ENCODE data around the gene SAMD8. TPM values are rescaled to one million over a fixed set of nuclear protein-coding genes. Genes with fewer than 3 reads are reported as not detected.

Gene SAMD8
- total and polyA plus RNA-seq, 2 donors (not counting 1 experiment from before 2014, with no cell fraction given) = 15.9 to 35.7 TPM

- no peak overlapping the region for H3K27ac Mint-ChIP-seq
- H3K4me1 Mint-ChIP-seq = no peaks in the 10 kb centered on the region
- H3K27me3 Mint-ChIP-seq = no peaks in the 10 kb centered on the region
- H3K4me1 ChIP-seq (ENCODE audit: control insufficient read depth in 2 of 2, insufficient read depth in 2 of 2, low read length in 2 of 2) = no peaks in the 10 kb centered on the region
- H2AFZ ChIP-seq (ENCODE audit: insufficient read depth, low read depth, low read length, poor library complexity, severe bottlenecking) = no peak overlapping the region
- peaks cover 0 to 54% of the 10 kb centered on the region in 2 experiments for H3K36me3 ChIP-seq (replicated peaks in 1 of 2; ENCODE audit: control extremely low read depth in 1 of 2, control insufficient read depth in 1 of 2, extremely low read depth in 1 of 2, insufficient read depth in 2 of 2, low read length in 1 of 2)
- no peak for DNase-seq
- H3K9me3 Mint-ChIP-seq (ENCODE audit: insufficient read depth) = no peaks in the 10 kb centered on the region
- no peak overlapping the region for H3K9ac ChIP-seq (ENCODE audit: low read length)
- POLR2A ChIA-PET = no interaction called here
- no peak overlapping the region for H3K27ac ChIP-seq (ENCODE audit: low read length in 2 of 2)
- H3K4me3 Mint-ChIP-seq = no peak overlapping the region
- intact Hi-C loops (cut with micrococcal nuclease) = no loop called here
- no peaks in the 10 kb centered on the region for H3K9me3 ChIP-seq (ENCODE audit: control extremely low read depth in 1 of 3, control insufficient read depth in 2 of 3, insufficient read depth in 1 of 3, low read length in 2 of 3)
- CTCF ChIA-PET = interaction anchor here (0.7 kb wide), 1 partner anchor 13 kb away, joined by 3 read pairs; no protein-coding TSS in a partner anchor
- H3K4me3 ChIP-seq (ENCODE audit: control extremely low read depth in 1 of 5, extremely low read depth in 1 of 5, insufficient read depth in 1 of 5, low read depth in 2 of 5, low read length in 4 of 5) = no peak overlapping the region
- no peak for TF ChIP-seq EZH2 (IDR thresholded peaks at IDR 0.05; ENCODE audit: borderline replicate concordance, insufficient read depth, low read depth, low read length, poor library complexity, severe bottlenecking)
- TF ChIP-seq CTCF (IDR thresholded peaks at IDR 0.05) = no peak
- peaks cover 30% of the 10 kb centered on the region for H4K20me1 ChIP-seq (ENCODE audit: control insufficient read depth, insufficient read depth, low read length, poor library complexity, severe bottlenecking)
- H3K27me3 ChIP-seq (replicated peaks in 1 of 4; ENCODE audit: control extremely low read depth in 1 of 4, control insufficient read depth in 3 of 4, insufficient read depth in 4 of 4, low read length in 3 of 4) = no peaks in the 10 kb centered on the region
- peaks cover 32% of the 10 kb centered on the region for H3K79me2 ChIP-seq (ENCODE audit: control insufficient read depth, insufficient read depth, low read length)
- no CpG with 5 or more reads among the region's 2 CpGs for WGBS (ENCODE audit: insufficient coverage)
- H3K4me2 ChIP-seq (replicated peaks; ENCODE audit: low read depth, low read length, poor library complexity, severe bottlenecking) = no peak overlapping the region
- ATAC-seq (ENCODE audit: low read depth) = no peak
These were observed 63.6 kb downstream of the SAMD8 start for GRCh38 chr10:75175046-75175445.

GRCh38 chr10:75176046-75176445 lies 64.6 kb downstream of the SAMD8 start:
- Histone ChIP-seq H3K4me1 (ENCODE audit: control insufficient read depth in 2 of 2, insufficient read depth in 2 of 2, low read length in 2 of 2) (no peaks in the 10 kb centered on the region), H3K9ac (ENCODE audit: low read length) (no peak overlapping the region), H3K9me3 (ENCODE audit: control extremely low read depth in 1 of 3, control insufficient read depth in 2 of 3, insufficient read depth in 1 of 3, low read length in 2 of 3) (no peaks in the 10 kb centered on the region), H3K27me3 (replicated peaks in 1 of 4; ENCODE audit: control extremely low read depth in 1 of 4, control insufficient read depth in 3 of 4, insufficient read depth in 4 of 4, low read length in 3 of 4) (no peaks in the 10 kb centered on the region), H3K27ac (ENCODE audit: low read length in 2 of 2) (no peak overlapping the region), H2AFZ (ENCODE audit: insufficient read depth, low read depth, low read length, poor library complexity, severe bottlenecking) (no peak overlapping the region), H3K4me3 (ENCODE audit: control extremely low read depth in 1 of 5, extremely low read depth in 1 of 5, insufficient read depth in 1 of 5, low read depth in 2 of 5, low read length in 4 of 5) (no peak overlapping the region), H3K79me2 (ENCODE audit: control insufficient read depth, insufficient read depth, low read length) (peaks cover 26% of the 10 kb centered on the region), H3K36me3 (replicated peaks in 1 of 2; ENCODE audit: control extremely low read depth in 1 of 2, control insufficient read depth in 1 of 2, extremely low read depth in 1 of 2, insufficient read depth in 2 of 2, low read length in 1 of 2) (peaks cover 0 to 58% of the 10 kb centered on the region in 2 experiments), H4K20me1 (ENCODE audit: control insufficient read depth, insufficient read depth, low read length, poor library complexity, severe bottlenecking) (peaks cover 30% of the 10 kb centered on the region), H3K4me2 (replicated peaks; ENCODE audit: low read depth, low read length, poor library complexity, severe bottlenecking) (no peak overlapping the region)
- ATAC-seq (ENCODE audit: low read depth) (no peak), DNase-seq (no peak)
- ChIA-PET POLR2A (interaction anchor here (0.6 kb wide), 1 partner anchor 11 kb away, joined by 3 read pairs; no protein-coding TSS in a partner anchor), CTCF (no interaction called here)
- H3K9me3 Mint-ChIP-seq (ENCODE audit: insufficient read depth) = no peaks in the 10 kb centered on the region
- 100% methylated on average over 3 of the region's 6 CpGs for WGBS (ENCODE audit: insufficient coverage)
- no peaks in the 10 kb centered on the region for H3K27me3 Mint-ChIP-seq
- TF ChIP-seq EZH2 (IDR thresholded peaks at IDR 0.05; ENCODE audit: borderline replicate concordance, insufficient read depth, low read depth, low read length, poor library complexity, severe bottlenecking) (no peak), CTCF (IDR thresholded peaks at IDR 0.05) (no peak)
- H3K27ac Mint-ChIP-seq = no peak overlapping the region
- intact Hi-C loops (cut with micrococcal nuclease) = no loop called here
- no peaks in the 10 kb centered on the region for H3K4me1 Mint-ChIP-seq
- no peak overlapping the region for H3K4me3 Mint-ChIP-seq

All from B cell (primary cell).